Left lung (tissue), 10 donors: ENCODE results near the gene NMBR. TPM values are rescaled to one million over a fixed set of nuclear protein-coding genes. Genes with fewer than 3 reads are reported as not detected.
"Not testable (repeated sequence)": the region's sequence is repeated elsewhere in the genome, so short reads cannot be mapped to it uniquely, and the experiment has no call there.

ENCODE experiments used
- ATAC-seq: fragments of 200-7000 bp; cut with Tn5 transposase; one replicate; pipeline ENCODE4 v1.9.1; 2020; ENCODE audit warnings: moderate library complexity
- DNase-seq, 4 donors: peaks; one replicate each; pipeline ENCODE4 v3.0.0-alpha.2; 2013 to 2020
- H3K27ac ChIP-seq, 2 donors: fragments of 200-600 bp; sonication (generic) in 1 of 2; one replicate each; pipeline versions ENCODE4 v1.5.0 to v1.8.0; 2020 to 2021
- H3K27me3 ChIP-seq, 2 donors: fragments of 200-600 bp; sonication (generic) in 1 of 2; one replicate each; pipeline versions ENCODE4 v1.5.0 to v1.8.0; 2020 to 2021
- H3K36me3 ChIP-seq, 2 donors: fragments of 200-600 bp; sonication (generic) in 1 of 2; one replicate each; pipeline versions ENCODE4 v1.5.0 to v1.8.0; 2020 to 2021
- H3K4me1 ChIP-seq, 2 donors: fragments of 200-600 bp; one replicate each; pipeline ENCODE4 v1.8.0; 2021
- H3K4me3 ChIP-seq, 2 donors: fragments of 200-600 bp; sonication (generic) in 1 of 2; one replicate each; pipeline versions ENCODE4 v1.5.0 to v1.8.0; 2020 to 2021; ENCODE audit warnings: mild to moderate bottlenecking in 1 of 2
- H3K9me3 ChIP-seq, 2 donors: fragments of 200-600 bp; sonication (generic) in 1 of 2; one replicate each; pipeline versions ENCODE4 v1.5.0 to v1.8.0; 2020 to 2021
- CTCF ChIP-seq, 2 donors: fragments of 200-600 bp; sonication (generic) in 1 of 2; IDR thresholded peaks; one replicate each; pipeline versions ENCODE4 v1.5.0 to v1.8.0; 2021; ENCODE audit warnings: antibody characterized with exemption in 2 of 2
- intact Hi-C, 2 donors: fragments of 100-400 bp; cut with DNase I; formaldehyde crosslinking; loops; one replicate each; pipeline versions ENCODE4 v1.11.2 to v1.14.2; 2022
- polyA plus RNA-seq, 6 donors: library from polyadenylated mRNA; unstranded; fragments of 120-200 nt; gene quantifications; one replicate each; pipeline ENCODE4 v1.2.1, GENCODE V29; 2013; ENCODE audit not compliant: insufficient read length in 6 of 6
- total RNA-seq, 2 donors: library from RNA; stranded (reverse); fragmentation: NEBNext Ultra II Directional; extraction: Animal tissue kit (Norgen Biotek cat#: 25700); gene quantifications; one replicate each; pipeline ENCODE4 v1.2.1, GENCODE V29; 2021
- donor health status: DM: no; HTN: yes; CAD: no.
- donor health status: DM: no; HTN: no; CAD: no.

NMBR gene
- total and polyA plus RNA-seq, 8 donors: 0.20 to 0.58 (median 0.26) TPM; not detected in 2

GRCh38 chr6:142071981-142072380 is 74.9 kb downstream of the NMBR start:
- intact Hi-C loops: no loop called here
- ATAC-seq: no peak
- no peak overlapping the region for H3K4me3 ChIP-seq

GRCh38 chr6:142068416-142068815 is 78.5 kb downstream of the NMBR start:
- peaks cover 0 to 5% of the 10 kb centered on the region in 2 donors for H3K9me3 ChIP-seq
- intact Hi-C loops: no loop called here

More at GRCh38 chr6:142071981-142072380, 74.9 kb downstream of the NMBR start:
- Histone ChIP-seq H3K9me3 (peaks cover 0 to 5% of the 10 kb centered on the region in 2 donors), H3K4me1 (no peaks in the 10 kb centered on the region), H3K36me3 (no peaks in the 10 kb centered on the region), H3K27ac (no peak overlapping the region), H3K27me3 (no peaks in the 10 kb centered on the region)
- DNase-seq: no peak
- TF ChIP-seq CTCF (IDR thresholded peaks at IDR 0.05): no peak

GRCh38 chr6:142062861-142063260 is 84.1 kb downstream of the NMBR start:
- H3K4me3 ChIP-seq, DNase-seq, H3K4me1 ChIP-seq, H3K27me3 ChIP-seq, H3K36me3 ChIP-seq, H3K27ac ChIP-seq, H3K9me3 ChIP-seq, intact Hi-C loops, ATAC-seq: not testable (repeated sequence)

More at GRCh38 chr6:142068416-142068815, 78.5 kb downstream of the NMBR start:
- TF ChIP-seq CTCF (IDR thresholded peaks at IDR 0.05): no peak
- Histone ChIP-seq H3K4me1 (no peaks in the 10 kb centered on the region), H3K4me3 (no peak overlapping the region), H3K27me3 (no peaks in the 10 kb centered on the region), H3K27ac (no peak overlapping the region), H3K36me3 (no peaks in the 10 kb centered on the region)
- no peak for DNase-seq
- no peak for ATAC-seq

GRCh38 chr6:142058551-142059290 is 88.2 kb downstream of the NMBR start:
- H3K9me3 ChIP-seq: no peaks in the 10 kb centered on the region
- H3K27me3 ChIP-seq: no peaks in the 10 kb centered on the region
- no peaks in the 10 kb centered on the region for H3K36me3 ChIP-seq
- no peak overlapping the region for H3K27ac ChIP-seq
- intact Hi-C loops: no loop called here
- DNase-seq (no peak), ATAC-seq (no peak)
- no peak for TF ChIP-seq CTCF (IDR thresholded peaks at IDR 0.05)
- H3K4me1 ChIP-seq: no peaks in the 10 kb centered on the region
- H3K4me3 ChIP-seq: no peak overlapping the region

GRCh38 chr6:142055219-142055618 is 91.7 kb downstream of the NMBR start:
- intact Hi-C loops: no loop called here
- no peaks in the 10 kb centered on the region for H3K36me3 ChIP-seq
- peaks cover 0 to 24% of the 10 kb centered on the region in 2 donors for H3K9me3 ChIP-seq
- no peak overlapping the region for H3K4me3 ChIP-seq
- H3K27me3 ChIP-seq: no peaks in the 10 kb centered on the region
- no peak for TF ChIP-seq CTCF (IDR thresholded peaks at IDR 0.05)
- no peak for ATAC-seq
- no peak overlapping the region for H3K27ac ChIP-seq
- no peaks in the 10 kb centered on the region for H3K4me1 ChIP-seq
- DNase-seq: no peak

- no peak overlapping the region for H3K27ac ChIP-seq
- intact Hi-C loops: no loop called here
- H3K27me3 ChIP-seq: no peaks in the 10 kb centered on the region
- H3K4me1 ChIP-seq: no peaks in the 10 kb centered on the region
- H3K36me3 ChIP-seq: no peaks in the 10 kb centered on the region
- H3K9me3 ChIP-seq: peaks cover 0 to 24% of the 10 kb centered on the region in 2 donors
- ATAC-seq (no peak), DNase-seq (no peak)
- H3K4me3 ChIP-seq: no peak overlapping the region
- no peak for TF ChIP-seq CTCF (IDR thresholded peaks at IDR 0.05)
Observed at GRCh38 chr6:142051404-142051803, 95.5 kb downstream of the NMBR start.
